ENCODE data around the gene MIPOL1.
A peak's percentile ranks its signal among the peaks of the same experiment; 100 is the strongest.

MIPOL1 gene

DNA sequence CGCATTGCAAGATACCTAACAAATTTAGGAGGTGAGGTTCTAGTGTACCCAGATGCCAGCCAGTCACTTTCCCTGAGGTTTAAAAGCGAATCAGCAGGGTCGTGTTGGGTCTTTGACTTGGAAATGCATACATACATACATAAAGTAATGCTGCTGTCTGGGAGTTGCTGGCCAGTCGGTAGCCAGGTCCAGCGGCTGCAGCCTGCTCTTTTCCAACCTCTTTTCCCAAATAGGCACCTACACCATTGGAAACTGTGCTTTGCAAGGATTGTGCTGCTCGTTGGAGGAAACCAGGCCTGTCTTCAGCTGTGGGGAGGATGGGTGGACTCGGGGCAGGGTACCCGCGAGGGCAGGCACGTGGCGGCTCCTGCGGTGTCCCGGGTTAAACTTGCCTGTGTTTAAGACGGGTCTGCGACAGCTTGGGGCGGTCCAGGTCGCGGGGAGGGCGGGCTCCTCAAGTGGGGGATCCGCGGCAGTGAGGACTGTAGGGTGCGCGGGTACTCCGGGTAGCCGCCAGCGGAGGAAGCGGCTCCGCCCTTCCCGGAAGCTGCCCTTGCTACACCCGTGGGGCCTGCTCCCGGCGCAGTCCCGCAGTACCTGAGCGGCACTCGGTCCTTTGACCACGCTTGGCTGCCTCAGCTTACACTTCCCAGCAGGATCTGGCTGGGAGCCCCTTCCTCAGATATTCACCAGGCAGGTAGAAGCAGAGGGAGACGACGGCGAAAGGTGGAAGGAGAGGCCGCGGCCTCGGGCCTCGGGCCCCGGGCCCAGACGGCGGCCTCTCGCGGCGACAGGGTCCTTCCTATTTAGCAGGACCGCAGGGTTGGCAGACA, 400.4 kb downstream of the MIPOL1 start:
- TF ChIP-seq, protein P1, sequence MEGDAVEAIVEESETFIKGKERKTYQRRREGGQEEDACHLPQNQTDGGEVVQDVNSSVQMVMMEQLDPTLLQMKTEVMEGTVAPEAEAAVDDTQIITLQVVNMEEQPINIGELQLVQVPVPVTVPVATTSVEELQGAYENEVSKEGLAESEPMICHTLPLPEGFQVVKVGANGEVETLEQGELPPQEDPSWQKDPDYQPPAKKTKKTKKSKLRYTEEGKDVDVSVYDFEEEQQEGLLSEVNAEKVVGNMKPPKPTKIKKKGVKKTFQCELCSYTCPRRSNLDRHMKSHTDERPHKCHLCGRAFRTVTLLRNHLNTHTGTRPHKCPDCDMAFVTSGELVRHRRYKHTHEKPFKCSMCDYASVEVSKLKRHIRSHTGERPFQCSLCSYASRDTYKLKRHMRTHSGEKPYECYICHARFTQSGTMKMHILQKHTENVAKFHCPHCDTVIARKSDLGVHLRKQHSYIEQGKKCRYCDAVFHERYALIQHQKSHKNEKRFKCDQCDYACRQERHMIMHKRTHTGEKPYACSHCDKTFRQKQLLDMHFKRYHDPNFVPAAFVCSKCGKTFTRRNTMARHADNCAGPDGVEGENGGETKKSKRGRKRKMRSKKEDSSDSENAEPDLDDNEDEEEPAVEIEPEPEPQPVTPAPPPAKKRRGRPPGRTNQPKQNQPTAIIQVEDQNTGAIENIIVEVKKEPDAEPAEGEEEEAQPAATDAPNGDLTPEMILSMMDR (IDR thresholded peaks at IDR 0.05; ENCODE audit: extremely low read depth, insufficient read depth, missing control alignments), result no peak
- peak; percentile 27 for DNase-seq (ENCODE audit: low spot score)
- in situ Hi-C loops (cut with MboI; ENCODE audit: low pct_unique_long_range_greater_than_20kb, low sequenced_read_pairs, unreplicated experiment), result loop anchor here (25.0 kb wide), 2 partner anchors 936 to 1086 kb away; partner anchors contain the start of genes NKX2-1 and PAX9

DNA sequence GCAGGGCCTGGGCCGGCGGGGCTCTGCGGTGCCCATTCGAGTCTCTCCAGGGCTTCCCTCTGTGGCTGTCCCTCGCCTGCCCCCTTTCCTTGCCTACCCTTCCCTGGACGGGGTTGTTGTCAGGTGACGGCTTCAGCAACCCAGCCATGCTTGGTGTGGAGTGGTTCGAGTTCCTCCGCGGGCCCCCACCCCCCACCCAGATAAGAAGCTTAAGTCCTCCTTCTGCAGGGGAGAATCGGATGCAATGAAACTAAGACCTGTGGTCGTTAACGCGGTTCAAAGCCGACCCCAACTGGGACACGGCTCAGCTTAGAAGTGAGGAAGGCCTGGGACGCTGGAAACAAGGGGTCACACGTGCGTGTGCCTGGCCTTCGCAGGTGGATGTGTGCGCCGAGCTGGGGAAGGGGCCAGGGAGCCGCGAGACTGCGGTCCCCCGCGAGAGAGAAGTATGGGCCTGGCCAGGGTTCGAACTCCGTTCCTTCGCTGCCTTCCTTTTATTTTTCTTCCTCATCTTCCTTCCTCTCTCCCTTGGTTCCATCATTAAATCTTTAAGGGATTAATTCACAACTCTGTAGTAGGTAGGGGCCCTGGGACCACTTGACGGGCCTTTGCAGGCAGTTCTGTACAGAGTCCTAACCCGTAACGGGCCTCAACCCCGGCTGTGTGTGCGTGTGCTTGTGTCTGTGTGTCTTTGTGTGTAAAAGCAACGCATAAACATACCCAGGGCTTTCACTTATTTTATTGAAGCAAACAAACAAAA, 401.2 kb downstream of the MIPOL1 start:
- DNase-seq (ENCODE audit: low spot score), result no peak
- in situ Hi-C loops (cut with MboI; ENCODE audit: low pct_unique_long_range_greater_than_20kb, low sequenced_read_pairs, unreplicated experiment), result loop anchor here (25.0 kb wide), 2 partner anchors 937 to 1087 kb away; partner anchors contain the start of genes NKX2-1 and PAX9
- TF ChIP-seq, protein P1 (IDR thresholded peaks at IDR 0.05; ENCODE audit: extremely low read depth, insufficient read depth, missing control alignments), result no peak

- in situ Hi-C loops (cut with MboI; ENCODE audit: low pct_unique_long_range_greater_than_20kb, low sequenced_read_pairs, unreplicated experiment), result loop anchor here (25.0 kb wide), 2 partner anchors 937 to 1087 kb away; partner anchors contain the start of genes NKX2-1 and PAX9
- TF ChIP-seq, protein P1 (IDR thresholded peaks at IDR 0.05; ENCODE audit: extremely low read depth, insufficient read depth, missing control alignments), result no peak
- no peak for DNase-seq (ENCODE audit: low spot score)
Measured at GRCh38 chr14:37599507-37600368, 402.0 kb downstream of the MIPOL1 start.

DNA sequence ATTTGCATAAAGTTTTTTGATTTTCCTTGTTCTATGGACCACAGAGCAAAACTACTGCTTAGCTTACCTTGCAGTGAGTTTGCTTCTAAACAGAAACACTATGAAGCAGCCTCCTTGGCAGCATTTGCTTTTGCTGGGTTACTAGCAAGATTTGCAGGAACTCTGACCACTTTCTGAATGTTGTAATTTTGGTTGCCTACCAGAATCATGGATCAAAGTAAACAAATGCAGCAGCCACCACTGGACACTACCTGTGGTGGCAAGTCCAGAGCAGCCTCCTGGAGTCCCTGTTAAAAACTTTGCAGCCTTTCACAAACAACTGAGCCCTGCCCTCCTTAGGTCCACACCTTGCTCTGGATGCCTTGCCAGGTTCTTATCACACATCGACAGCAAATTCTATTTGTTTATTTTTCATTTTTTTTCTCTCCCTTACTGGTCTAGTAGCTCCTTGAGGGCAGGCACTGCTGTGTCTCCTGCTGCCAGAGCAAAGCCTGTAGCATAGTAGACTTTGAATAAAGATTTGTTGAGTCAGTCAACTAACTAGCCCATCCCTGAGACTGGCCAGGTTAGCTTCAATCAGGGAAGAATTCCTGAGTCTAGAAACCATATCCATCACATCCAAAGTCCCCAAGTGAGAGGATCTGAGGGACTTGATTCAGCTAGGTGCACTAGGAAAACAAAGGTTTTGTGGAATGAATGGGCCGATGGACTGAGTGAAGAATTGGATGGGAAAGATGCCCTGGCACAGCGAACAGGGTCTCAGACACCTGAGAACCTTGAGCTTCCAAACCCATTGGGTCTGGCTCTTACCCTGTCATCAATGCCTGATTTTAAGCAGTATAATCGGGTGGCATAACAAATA, 403.4 kb downstream of the MIPOL1 start:
- in situ Hi-C loops (cut with MboI; ENCODE audit: low pct_unique_long_range_greater_than_20kb, low sequenced_read_pairs, unreplicated experiment), result no loop called here
- no peak for DNase-seq (ENCODE audit: low spot score)

DNA sequence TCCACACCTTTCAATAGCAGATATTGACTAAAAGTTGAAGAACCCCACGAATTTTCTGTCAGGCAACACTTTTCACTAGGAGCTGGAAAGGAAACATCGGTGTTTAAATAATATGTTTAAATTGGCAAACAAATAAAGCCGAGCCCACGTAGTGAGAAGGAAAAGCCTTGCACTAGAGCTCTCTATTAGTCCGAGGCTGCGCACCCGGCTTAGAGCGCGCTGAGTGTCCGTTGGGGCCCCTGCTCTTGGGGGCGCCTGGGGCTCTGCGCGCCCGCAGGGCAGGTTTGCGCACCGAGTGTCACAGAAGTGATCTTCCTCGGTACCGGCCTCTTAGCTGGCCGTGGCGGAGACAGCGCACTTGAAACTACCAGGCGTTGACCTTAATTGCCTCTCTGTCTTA, 404.1 kb downstream of the MIPOL1 start:
- no peak for DNase-seq (ENCODE audit: low spot score)
- TF ChIP-seq, protein P1 (IDR thresholded peaks at IDR 0.05; ENCODE audit: extremely low read depth, insufficient read depth, missing control alignments), result no peak
- in situ Hi-C loops (cut with MboI; ENCODE audit: low pct_unique_long_range_greater_than_20kb, low sequenced_read_pairs, unreplicated experiment), result no loop called here

More for the DNA sequence above, 403.4 kb downstream of the MIPOL1 start:
- TF ChIP-seq, protein P1 (IDR thresholded peaks at IDR 0.05; ENCODE audit: extremely low read depth, insufficient read depth, missing control alignments), result no peak

All from GM13977 (cell line).